Thymus (tissue), 11 donors: Measurements from ENCODE around the gene C1orf216. TPM values are rescaled to one million over a fixed set of nuclear protein-coding genes. Genes with fewer than 3 reads are reported as not detected.
"Not testable (repeated sequence)": the region's sequence is repeated elsewhere in the genome, so short reads cannot be mapped to it uniquely, and the experiment has no call there.

ENCODE experiments used
- DNase-seq, 9 donors: peaks; one replicate each; pipeline ENCODE4 v3.0.0-alpha.2; 2013; ENCODE audit warnings: low spot score in 9 of 9, low read depth in 6 of 9, missing footprints in 1 of 9
- H3K27ac ChIP-seq, 2 donors: one replicate each; pipeline ENCODE4 v1.5.1; 2013; ENCODE audit warnings: control low read depth in 1 of 2, low read depth in 1 of 2, low read length in 1 of 2, mild to moderate bottlenecking in 1 of 2, moderate library complexity in 1 of 2
- H3K27me3 ChIP-seq, 2 donors: one replicate each; pipeline ENCODE4 v1.5.1; 2013; ENCODE audit warnings: low read length in 1 of 2; ENCODE audit not compliant: control insufficient read depth in 2 of 2, insufficient read depth in 1 of 2
- H3K36me3 ChIP-seq, 2 donors: one replicate each; pipeline ENCODE4 v1.5.1; 2013; ENCODE audit warnings: low read length in 1 of 2, mild to moderate bottlenecking in 1 of 2, moderate library complexity in 1 of 2; ENCODE audit not compliant: control insufficient read depth in 2 of 2, insufficient read depth in 2 of 2
- H3K4me1 ChIP-seq, 2 donors: one replicate each; pipeline ENCODE4 v1.5.1; 2013; ENCODE audit warnings: low read length in 2 of 2; ENCODE audit not compliant: control insufficient read depth in 2 of 2, insufficient read depth in 2 of 2
- H3K4me3 ChIP-seq, 2 donors: one replicate each; pipeline ENCODE4 v1.5.1; 2013; ENCODE audit warnings: low read length in 2 of 2, control low read depth in 1 of 2, mild to moderate bottlenecking in 1 of 2
- H3K9me3 ChIP-seq, 2 donors: one replicate each; pipeline ENCODE4 v1.5.1; 2013; ENCODE audit warnings: low read length in 1 of 2, mild to moderate bottlenecking in 1 of 2; ENCODE audit not compliant: control insufficient read depth in 2 of 2, insufficient read depth in 1 of 2
- WGBS: extraction: QIAGEN DNeasy Blood & Tissue Kit; methylation state at CpG from one replicate; pipeline ENCODE4 v1.1.7; 2013; 5-methylcytosine and 5-hydroxymethylcytosine counted together
- polyA plus RNA-seq: library from polyadenylated mRNA; stranded (reverse); fragments of 200-250 nt; gene quantifications from one replicate; pipeline ENCODE4 v1.2.3, GENCODE V29; 2013
- total RNA-seq: library from RNA; stranded (reverse); fragments of 120-200 nt; gene quantifications from one replicate; pipeline ENCODE4 v1.2.4, GENCODE V29; 2013
- donor health status: healthy.

C1orf216 gene
- total and polyA plus RNA-seq, 2 donors: 2.8 to 4.7 TPM

GRCh38 chr1:35708952-35709351, 9.7 kb downstream of the C1orf216 start:
- Histone ChIP-seq H3K9me3 (peaks cover 0 to 6% of the 10 kb centered on the region in 2 donors), H3K4me1 (peaks cover 9 to 18% of the 10 kb centered on the region in 2 donors), H3K4me3 (no peak overlapping the region), H3K36me3 (peaks cover 0 to 1% of the 10 kb centered on the region in 2 donors), H3K27ac (no peak overlapping the region), H3K27me3 (peaks cover 2 to 59% of the 10 kb centered on the region in 2 donors)
- 100% methylated on average over 1 of the region's 1 CpG for WGBS
- DNase-seq: no peak

GRCh38 chr1:35708441-35708921, 10.2 kb downstream of the C1orf216 start:
- DNase-seq: peak in 1 of 9 donors; percentile 32
- Histone ChIP-seq H3K9me3 (peaks cover 0 to 6% of the 10 kb centered on the region in 2 donors), H3K4me3 (peak overlapping the region in 1 of 2 donors; percentile 66), H3K27me3 (peaks cover 2 to 63% of the 10 kb centered on the region in 2 donors), H3K27ac (no peak overlapping the region), H3K4me1 (peaks cover 9 to 18% of the 10 kb centered on the region in 2 donors), H3K36me3 (no peaks in the 10 kb centered on the region)
- 3% methylated on average over 14 of the region's 14 CpGs for WGBS

DNA sequence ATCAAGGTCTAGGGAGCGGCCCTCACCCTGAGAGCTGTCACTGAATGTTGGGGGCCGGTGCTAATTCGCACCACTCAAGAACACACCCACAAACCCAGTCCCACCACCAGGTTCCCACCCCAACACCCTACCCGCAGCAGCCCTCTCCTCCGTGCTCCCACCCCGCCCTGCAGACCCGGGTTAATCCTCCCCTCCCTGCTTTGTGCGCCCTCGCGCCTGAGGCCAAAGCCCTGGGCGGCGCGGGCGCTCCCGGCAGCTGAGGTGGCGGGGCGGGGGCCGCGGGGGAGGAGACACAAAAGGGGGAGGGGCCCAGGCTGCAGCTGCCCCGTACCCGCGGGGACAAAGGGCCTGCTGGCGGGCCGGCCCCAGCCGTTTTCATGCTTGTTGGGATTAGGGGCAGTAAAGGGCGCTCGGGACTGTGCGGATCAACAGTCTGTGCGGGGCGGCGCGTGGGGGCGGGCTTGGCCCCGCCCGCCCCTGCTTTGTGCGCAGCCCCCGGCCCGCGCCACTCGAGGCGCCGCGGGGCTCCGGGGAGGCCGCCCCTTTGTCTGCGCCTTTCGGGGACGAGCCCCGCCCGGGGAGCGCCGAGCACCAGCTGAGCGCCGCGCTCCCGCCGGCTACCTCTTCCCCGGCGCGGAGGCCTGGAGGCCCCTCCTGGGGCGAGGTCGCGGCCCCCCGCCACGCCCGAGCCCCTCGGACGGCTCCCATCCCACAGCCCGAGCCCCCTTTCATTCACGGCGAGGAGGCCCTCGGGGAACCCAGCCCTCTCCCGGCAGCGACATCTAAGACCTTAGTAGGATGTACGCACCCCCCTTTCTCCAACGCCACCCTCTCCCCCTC, 10.9 kb downstream of the C1orf216 start:
- peak overlapping the region; percentile 24 to 66 for H3K4me3 ChIP-seq
- peaks cover 0 to 6% of the 10 kb centered on the region in 2 donors for H3K9me3 ChIP-seq
- peak overlapping the region in 1 of 2 donors; percentile 31 for H3K27ac ChIP-seq
- peak in 2 of 9 donors; percentile 25 to 42 for DNase-seq
- H3K36me3 ChIP-seq: no peaks in the 10 kb centered on the region
- peaks cover 9 to 18% of the 10 kb centered on the region in 2 donors for H3K4me1 ChIP-seq
- peaks cover 3 to 70% of the 10 kb centered on the region in 2 donors for H3K27me3 ChIP-seq
- WGBS: under 1% methylated on average over 76 of the region's 76 CpGs

DNA sequence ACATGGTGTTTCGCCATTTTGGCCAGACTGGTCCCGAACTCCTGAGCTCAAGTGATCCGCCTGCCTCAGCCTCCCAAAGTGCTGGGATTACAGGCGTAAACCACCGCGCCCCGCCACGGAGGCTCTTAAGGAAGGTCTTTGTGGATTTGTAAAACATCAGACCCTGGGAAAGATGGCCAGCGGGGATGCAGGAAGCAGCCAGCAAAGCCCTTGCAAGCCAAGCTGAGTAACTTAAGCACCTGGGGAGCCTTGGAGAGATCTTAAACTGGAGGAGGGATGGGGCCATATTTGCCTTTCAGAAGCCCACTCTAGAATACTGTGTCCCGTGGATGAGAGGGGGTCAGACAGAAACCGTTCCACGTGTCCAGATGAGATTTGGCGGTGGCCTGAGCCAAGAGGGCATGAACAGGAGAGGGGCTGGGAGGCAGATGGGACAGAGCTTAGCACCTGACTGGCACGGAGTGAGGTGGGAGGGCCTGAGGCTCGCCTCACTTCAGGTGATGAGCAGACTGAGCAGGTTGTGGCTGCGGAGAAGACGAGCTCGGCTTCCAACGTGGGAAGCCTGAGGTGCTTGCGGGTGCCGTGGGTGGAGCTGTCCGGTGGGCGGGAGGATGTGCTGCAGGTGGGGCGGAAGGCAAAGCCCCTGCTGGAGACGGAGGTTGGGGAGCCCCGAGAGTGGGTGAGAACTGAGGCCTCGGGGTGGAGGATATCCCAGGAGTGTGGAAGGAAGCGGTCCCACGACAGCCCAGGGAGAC, 11.7 kb downstream of the C1orf216 start:
- peak overlapping the region in 1 of 2 donors; percentile 31 for H3K27ac ChIP-seq
- peak overlapping the region; percentile 24 to 66 for H3K4me3 ChIP-seq
- 36% methylated on average over 29 of the region's 29 CpGs for WGBS
- H3K9me3 ChIP-seq: peaks cover 0 to 6% of the 10 kb centered on the region in 2 donors
- H3K36me3 ChIP-seq: no peaks in the 10 kb centered on the region
- H3K4me1 ChIP-seq: peaks cover 9 to 18% of the 10 kb centered on the region in 2 donors
- peaks cover 6 to 78% of the 10 kb centered on the region in 2 donors for H3K27me3 ChIP-seq
- DNase-seq: peak in 2 of 9 donors; percentile 25 to 46

DNA sequence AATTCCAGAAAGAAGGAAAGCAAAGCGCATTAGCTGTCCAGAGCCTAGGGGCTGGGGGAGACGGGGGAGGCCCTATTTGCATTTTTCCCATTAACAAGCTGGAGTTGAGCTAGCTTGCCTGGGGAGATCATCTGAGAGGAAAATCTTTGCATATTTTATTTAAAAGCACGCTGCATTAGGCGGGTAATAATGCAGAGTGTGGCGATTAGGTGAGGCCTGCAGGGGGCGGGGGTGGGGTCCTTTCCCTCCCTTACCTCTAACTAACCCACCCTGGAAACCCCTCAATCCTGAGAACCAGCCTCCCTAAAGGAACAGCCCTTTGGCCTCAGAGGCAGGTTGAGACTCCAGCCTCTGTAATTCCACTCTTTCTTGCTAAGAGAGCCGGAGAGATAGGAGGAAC, 16.2 kb downstream of the C1orf216 start:
- no peak overlapping the region for H3K4me3 ChIP-seq
- WGBS: 50% methylated on average over 7 of the region's 7 CpGs
- no peaks in the 10 kb centered on the region for H3K9me3 ChIP-seq
- DNase-seq: no peak
- no peak overlapping the region for H3K27ac ChIP-seq
- peaks cover 2 to 6% of the 10 kb centered on the region in 2 donors for H3K4me1 ChIP-seq
- H3K36me3 ChIP-seq: no peaks in the 10 kb centered on the region
- H3K27me3 ChIP-seq: peaks cover 6 to 84% of the 10 kb centered on the region in 2 donors

- H3K27me3 ChIP-seq: peaks cover 4 to 60% of the 10 kb centered on the region in 2 donors
- not testable (repeated sequence) for H3K9me3 ChIP-seq, H3K4me1 ChIP-seq, H3K4me3 ChIP-seq, DNase-seq, H3K27ac ChIP-seq, H3K36me3 ChIP-seq
- WGBS: 98% methylated on average over 1 of the region's 1 CpG
Observed at GRCh38 chr1:35699152-35699551, 19.5 kb downstream of the C1orf216 start.

GRCh38 chr1:35692317-35692716, 26.4 kb downstream of the C1orf216 start:
- Histone ChIP-seq H3K27me3 (peaks cover 0 to 25% of the 10 kb centered on the region in 2 donors), H3K27ac (no peak overlapping the region), H3K4me1 (no peaks in the 10 kb centered on the region), H3K9me3 (no peaks in the 10 kb centered on the region), H3K4me3 (no peak overlapping the region), H3K36me3 (no peaks in the 10 kb centered on the region)
- DNase-seq: no peak
- 95% methylated on average over 2 of the region's 2 CpGs for WGBS

DNA sequence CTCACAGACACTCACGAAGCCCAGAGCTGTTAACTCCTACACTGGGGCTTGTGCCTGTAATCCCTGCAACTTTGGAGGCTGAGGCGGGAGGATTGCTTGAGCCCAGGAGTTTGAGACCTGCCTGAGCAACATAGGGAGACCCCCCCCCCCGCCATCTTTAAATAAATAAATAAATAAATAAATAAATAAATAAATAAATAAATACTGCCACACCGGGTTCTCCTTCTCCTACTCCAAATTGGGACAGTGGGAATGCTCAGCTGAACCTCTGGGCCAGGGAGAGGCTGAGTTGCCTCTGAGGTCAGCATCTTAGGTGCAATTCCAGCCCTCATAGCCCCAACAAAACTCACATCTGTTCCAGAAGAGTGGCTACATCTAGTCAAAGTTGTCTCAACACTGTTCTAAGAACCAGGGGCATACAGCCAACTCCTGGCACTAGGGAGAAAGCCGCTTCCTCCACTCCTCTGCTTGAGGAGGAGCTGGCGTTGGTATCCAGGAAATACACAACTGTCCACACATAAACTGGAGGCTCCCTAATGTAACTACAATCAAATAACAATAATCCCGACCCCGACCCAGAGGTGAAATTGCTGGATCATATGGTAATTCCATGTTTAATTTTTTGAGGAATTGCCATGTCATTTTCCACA, 27.0 kb downstream of the C1orf216 start:
- Histone ChIP-seq H3K36me3 (no peaks in the 10 kb centered on the region), H3K9me3 (no peaks in the 10 kb centered on the region), H3K27ac (no peak overlapping the region), H3K27me3 (peaks cover 0 to 25% of the 10 kb centered on the region in 2 donors), H3K4me3 (no peak overlapping the region), H3K4me1 (no peaks in the 10 kb centered on the region)
- no peak for DNase-seq
- WGBS: 87% methylated on average over 8 of the region's 8 CpGs
